GM12878 (cell line): Measurements from ENCODE around the gene MIA3. TPM values are rescaled to one million over a fixed set of nuclear protein-coding genes. Genes with fewer than 3 reads are reported as not detected.

ENCODE experiments used
- BACH1 ChIP-seq: fragments of 450-650 bp; IDR thresholded peaks from 2 replicates; pipeline ENCODE4 v1.6.1; 2017; ENCODE audit warnings: mild to moderate bottlenecking, borderline replicate concordance
- CHD2 ChIP-seq: IDR thresholded peaks from 2 replicates; pipeline ENCODE4 v1.6.1; 2011; ENCODE audit warnings: low read depth, low read length, improper control_type of control experiment, borderline replicate concordance
- CREB1 ChIP-seq: IDR thresholded peaks from 2 replicates; pipeline ENCODE4 v1.6.1; 2012; ENCODE audit warnings: low read depth, mild to moderate bottlenecking, inconsistent platforms
- IKZF1 ChIP-seq: fragments of 450-650 bp; conservative IDR thresholded peaks from 2 replicates; pipeline ENCODE4 v1.6.1; 2017; ENCODE audit warnings: antibody characterized with exemption, mild to moderate bottlenecking
- MXI1 ChIP-seq: fragments of 150-350 bp; IDR thresholded peaks from 2 replicates; pipeline ENCODE4 v1.6.1; 2011; ENCODE audit warnings: low read depth, mild to moderate bottlenecking, inconsistent platforms, low read length, improper control_type of control experiment
- NBN ChIP-seq: fragments of 450-650 bp; IDR thresholded peaks from 2 replicates; pipeline ENCODE4 v1.6.1; 2016
- RBBP5 ChIP-seq: fragments of 200-600 bp; sonication (generic); conservative IDR thresholded peaks from 2 replicates; pipeline ENCODE4 v1.6.1; 2016
- RELB ChIP-seq: fragments of 450-650 bp; IDR thresholded peaks from 2 replicates; pipeline ENCODE4 v1.6.1; 2017; ENCODE audit warnings: low read depth, mild to moderate bottlenecking, moderate library complexity
- STAT3 ChIP-seq: IDR thresholded peaks from 2 replicates; pipeline ENCODE4 v1.6.1; 2011; ENCODE audit warnings: low read depth, low read length, improper control_type of control experiment
- ZSCAN29 ChIP-seq: fragments of 450-650 bp; IDR thresholded peaks from 2 replicates; pipeline ENCODE4 v1.6.1; 2017; ENCODE audit warnings: mild to moderate bottlenecking, moderate library complexity
- polyA plus RNA-seq, 11 experiments: library from polyadenylated mRNA; depleted of rRNA in 4 of 11; unstranded in 6 of 11; stranded (reverse) in 5 of 11; fragments of >200 nt; fragmentation: Nextera tagmentation in 4 of 11; fragmentation: Illumina TruSeq in 1 of 11; extraction: Ambion mirVana in 4 of 11; extraction: Trizol in 1 of 11; gene quantifications; 1 replicate in 1 of 11; 2 replicates in 10 of 11; pipeline versions ENCODE4 v1.2.1 to v1.2.3, GENCODE V29; 2011 to 2016; ENCODE audit warnings: inconsistent platforms in 2 of 11, missing spikeins in 2 of 11, low read depth in 1 of 11
- total RNA-seq, 4 experiments: library from RNA; depleted of rRNA in 3 of 4; stranded (reverse); fragments of >200 nt in 3 of 4; fragmentation: Illumina TruSeq in 1 of 4; extraction: Trizol in 1 of 4; gene quantifications; 2 replicates each; pipeline versions ENCODE4 v1.2.1 to v1.2.3, GENCODE V29; 2013 to 2021
- TF ChIP-seq, protein P1 (sequence below): fragments of 150-350 bp; IDR thresholded peaks from 2 replicates; pipeline ENCODE4 v1.6.1; 2014; ENCODE audit warnings: mild to moderate bottlenecking, low read depth, low read length
- TF ChIP-seq, protein P2 (sequence below): fragments of 150-350 bp; IDR thresholded peaks from 2 replicates; pipeline ENCODE4 v1.6.1; 2016; ENCODE audit warnings: low read depth, low read length

MIA3 gene
- total and polyA plus RNA-seq, 10 of the 15 experiments (the other 5 are each of a cell fraction or from before 2014, with no cell fraction given) = 12.9 to 50.8 (median 30.3) TPM

- TF ChIP-seq NBN = 0 out of 2 replicates have a peak, but pooled peaks have one; percentile 63
- TF ChIP-seq, protein P1, sequence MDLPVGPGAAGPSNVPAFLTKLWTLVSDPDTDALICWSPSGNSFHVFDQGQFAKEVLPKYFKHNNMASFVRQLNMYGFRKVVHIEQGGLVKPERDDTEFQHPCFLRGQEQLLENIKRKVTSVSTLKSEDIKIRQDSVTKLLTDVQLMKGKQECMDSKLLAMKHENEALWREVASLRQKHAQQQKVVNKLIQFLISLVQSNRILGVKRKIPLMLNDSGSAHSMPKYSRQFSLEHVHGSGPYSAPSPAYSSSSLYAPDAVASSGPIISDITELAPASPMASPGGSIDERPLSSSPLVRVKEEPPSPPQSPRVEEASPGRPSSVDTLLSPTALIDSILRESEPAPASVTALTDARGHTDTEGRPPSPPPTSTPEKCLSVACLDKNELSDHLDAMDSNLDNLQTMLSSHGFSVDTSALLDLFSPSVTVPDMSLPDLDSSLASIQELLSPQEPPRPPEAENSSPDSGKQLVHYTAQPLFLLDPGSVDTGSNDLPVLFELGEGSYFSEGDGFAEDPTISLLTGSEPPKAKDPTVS = no peak
- peak; percentile 60; the same call in 1 of the 2 replicates for TF ChIP-seq CREB1
- no peak for TF ChIP-seq BACH1
- TF ChIP-seq MXI1 = peak; percentile 79; the same call in 1 of the 2 replicates
- peak; percentile 75; the same call in 1 of the 2 replicates for TF ChIP-seq RBBP5
- TF ChIP-seq CHD2 = 0 out of 2 replicates have a peak, but pooled peaks have one; percentile 44
- no peak for TF ChIP-seq ZSCAN29
- TF ChIP-seq IKZF1 = peak; percentile 76
- TF ChIP-seq, protein P2, sequence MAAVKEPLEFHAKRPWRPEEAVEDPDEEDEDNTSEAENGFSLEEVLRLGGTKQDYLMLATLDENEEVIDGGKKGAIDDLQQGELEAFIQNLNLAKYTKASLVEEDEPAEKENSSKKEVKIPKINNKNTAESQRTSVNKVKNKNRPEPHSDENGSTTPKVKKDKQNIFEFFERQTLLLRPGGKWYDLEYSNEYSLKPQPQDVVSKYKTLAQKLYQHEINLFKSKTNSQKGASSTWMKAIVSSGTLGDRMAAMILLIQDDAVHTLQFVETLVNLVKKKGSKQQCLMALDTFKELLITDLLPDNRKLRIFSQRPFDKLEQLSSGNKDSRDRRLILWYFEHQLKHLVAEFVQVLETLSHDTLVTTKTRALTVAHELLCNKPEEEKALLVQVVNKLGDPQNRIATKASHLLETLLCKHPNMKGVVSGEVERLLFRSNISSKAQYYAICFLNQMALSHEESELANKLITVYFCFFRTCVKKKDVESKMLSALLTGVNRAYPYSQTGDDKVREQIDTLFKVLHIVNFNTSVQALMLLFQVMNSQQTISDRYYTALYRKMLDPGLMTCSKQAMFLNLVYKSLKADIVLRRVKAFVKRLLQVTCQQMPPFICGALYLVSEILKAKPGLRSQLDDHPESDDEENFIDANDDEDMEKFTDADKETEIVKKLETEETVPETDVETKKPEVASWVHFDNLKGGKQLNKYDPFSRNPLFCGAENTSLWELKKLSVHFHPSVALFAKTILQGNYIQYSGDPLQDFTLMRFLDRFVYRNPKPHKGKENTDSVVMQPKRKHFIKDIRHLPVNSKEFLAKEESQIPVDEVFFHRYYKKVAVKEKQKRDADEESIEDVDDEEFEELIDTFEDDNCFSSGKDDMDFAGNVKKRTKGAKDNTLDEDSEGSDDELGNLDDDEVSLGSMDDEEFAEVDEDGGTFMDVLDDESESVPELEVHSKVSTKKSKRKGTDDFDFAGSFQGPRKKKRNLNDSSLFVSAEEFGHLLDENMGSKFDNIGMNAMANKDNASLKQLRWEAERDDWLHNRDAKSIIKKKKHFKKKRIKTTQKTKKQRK = no peak; the same call in 1 of the 2 replicates
- TF ChIP-seq RELB = peak; percentile 64
- no peak for TF ChIP-seq STAT3
- TF ChIP-seq, all 136 proteins: peak for 46
Measured at GRCh38 chr1:222589462-222590302, 28.2 kb upstream of the MIA3 start, which contains the start of gene TAF1A (continued).
